Activated T-helper 2 cell treated with anti-CD3 and anti-CD28 coated beads, Interferon-gamma antibody, Interleukin-2, Interleukin-4, amounts not matched to agents 10 μg/mL and 5 μg/mL and 100 μg/mL, durations not matched to agents 14 hours and 24 hours and 36 hours (primary cell): ENCODE results near the gene ROBO4. TPM values are rescaled to one million over a fixed set of nuclear protein-coding genes. Genes with fewer than 3 reads are reported as not detected.

Source experiments
- DNase-seq: peaks from one replicate; pipeline ENCODE4 v3.0.0; 2021; ENCODE audit warnings: low spot score
- H3K27ac Mint-ChIP-seq: one replicate; pipeline ENCODE4 v1.8.0; 2021; ENCODE audit warnings: mixed read lengths
- H3K27me3 Mint-ChIP-seq: one replicate; pipeline ENCODE4 v1.8.0; 2021; ENCODE audit warnings: low read depth, mixed read lengths
- H3K36me3 Mint-ChIP-seq: one replicate; pipeline ENCODE4 v1.8.0; 2021; ENCODE audit warnings: low read depth, mixed read lengths
- H3K4me1 Mint-ChIP-seq: one replicate; pipeline ENCODE4 v1.8.0; 2021; ENCODE audit warnings: low read depth, mixed read lengths
- H3K4me3 Mint-ChIP-seq: one replicate; pipeline ENCODE4 v1.8.0; 2021; ENCODE audit warnings: low read depth, mild to moderate bottlenecking, moderate library complexity, mixed read lengths
- H3K9me3 Mint-ChIP-seq: one replicate; pipeline ENCODE4 v1.8.0; 2021; ENCODE audit warnings: mixed read lengths
- intact Hi-C: fragments of 100-400 bp; cut with micrococcal nuclease; formaldehyde crosslinking; loops from one replicate; pipeline ENCODE4 v1.15.1; 2023
- total RNA-seq: library from RNA; stranded (reverse); gene quantifications from 2 replicates; pipeline ENCODE4 v1.2.3, GENCODE V29; 2022

Gene ROBO4
- total RNA-seq, 1 donor from 2014 or later: not detected

- Mint-ChIP-seq H3K27me3 (peaks cover 60% of the 10 kb centered on the region), H3K9me3 (no peaks in the 10 kb centered on the region), H3K27ac (no peak overlapping the region), H3K4me1 (peaks cover 4% of the 10 kb centered on the region), H3K36me3 (no peaks in the 10 kb centered on the region), H3K4me3 (no peak overlapping the region)
- intact Hi-C loops: loop anchor here (10.0 kb wide), 1 partner anchor 1877 kb away; the partner anchor contains the start of gene BSX
- DNase-seq: no peak
These were observed 36.0 kb downstream of the ROBO4 start for GRCh38 chr11:124861670-124862069.

GRCh38 chr11:124859171-124859570 is 38.5 kb downstream of the ROBO4 start:
- H3K36me3 Mint-ChIP-seq: no peaks in the 10 kb centered on the region
- H3K27me3 Mint-ChIP-seq: peaks cover 39% of the 10 kb centered on the region
- no peaks in the 10 kb centered on the region for H3K9me3 Mint-ChIP-seq
- no peaks in the 10 kb centered on the region for H3K4me1 Mint-ChIP-seq
- H3K4me3 Mint-ChIP-seq: no peak overlapping the region
- H3K27ac Mint-ChIP-seq: no peak overlapping the region
- intact Hi-C loops: no loop called here
- DNase-seq: no peak

GRCh38 chr11:124846070-124846673 is 51.5 kb downstream of the ROBO4 start:
- H3K4me3 Mint-ChIP-seq: no peak overlapping the region
- H3K27me3 Mint-ChIP-seq: peaks cover 93% of the 10 kb centered on the region
- DNase-seq: no peak
- H3K27ac Mint-ChIP-seq: no peak overlapping the region
- H3K4me1 Mint-ChIP-seq: no peaks in the 10 kb centered on the region
- H3K36me3 Mint-ChIP-seq: no peaks in the 10 kb centered on the region
- H3K9me3 Mint-ChIP-seq: no peaks in the 10 kb centered on the region
- intact Hi-C loops: no loop called here

GRCh38 chr11:124844664-124845079 is 53.0 kb downstream of the ROBO4 start:
- no peaks in the 10 kb centered on the region for H3K36me3 Mint-ChIP-seq
- intact Hi-C loops: loop anchor here (5.0 kb wide), 1 partner anchor 1867 kb away; no protein-coding TSS in a partner anchor
- H3K4me3 Mint-ChIP-seq: no peak overlapping the region
- DNase-seq: no peak
- no peaks in the 10 kb centered on the region for H3K9me3 Mint-ChIP-seq
- no peak overlapping the region for H3K27ac Mint-ChIP-seq
- peaks cover 97% of the 10 kb centered on the region for H3K27me3 Mint-ChIP-seq
- peaks cover 3% of the 10 kb centered on the region for H3K4me1 Mint-ChIP-seq

GRCh38 chr11:124843616-124843910 is 54.1 kb downstream of the ROBO4 start:
- Mint-ChIP-seq H3K4me1 (peaks cover 3% of the 10 kb centered on the region), H3K4me3 (no peak overlapping the region), H3K27me3 (peaks cover 94% of the 10 kb centered on the region), H3K36me3 (no peaks in the 10 kb centered on the region), H3K9me3 (no peaks in the 10 kb centered on the region), H3K27ac (no peak overlapping the region)
- intact Hi-C loops: loop anchor here (1.0 to 5.0 kb wide), 2 partner anchors 21 to 1866 kb away; no protein-coding TSS in a partner anchor
- DNase-seq: no peak

- DNase-seq: no peak
- H3K4me1 Mint-ChIP-seq: peaks cover 5% of the 10 kb centered on the region
- intact Hi-C loops: loop anchor here (5.0 kb wide), 1 partner anchor 1865 kb away; no protein-coding TSS in a partner anchor
- H3K27me3 Mint-ChIP-seq: peaks cover 87% of the 10 kb centered on the region
- no peaks in the 10 kb centered on the region for H3K36me3 Mint-ChIP-seq
- no peak overlapping the region for H3K27ac Mint-ChIP-seq
- no peak overlapping the region for H3K4me3 Mint-ChIP-seq
- no peaks in the 10 kb centered on the region for H3K9me3 Mint-ChIP-seq
These were observed 55.4 kb downstream of the ROBO4 start for GRCh38 chr11:124842305-124842704.

- Mint-ChIP-seq H3K4me3 (no peak overlapping the region), H3K4me1 (peaks cover 8% of the 10 kb centered on the region), H3K27ac (no peak overlapping the region), H3K36me3 (no peaks in the 10 kb centered on the region), H3K27me3 (peaks cover 84% of the 10 kb centered on the region), H3K9me3 (no peaks in the 10 kb centered on the region)
- intact Hi-C loops: loop anchor here (5.0 kb wide), 1 partner anchor 1865 kb away; no protein-coding TSS in a partner anchor
- DNase-seq: no peak
These were observed 55.8 kb downstream of the ROBO4 start for GRCh38 chr11:124841840-124842239.

- peaks cover 81% of the 10 kb centered on the region for H3K27me3 Mint-ChIP-seq
- intact Hi-C loops: loop anchor here (5.0 kb wide), 1 partner anchor 1864 kb away; no protein-coding TSS in a partner anchor
- H3K27ac Mint-ChIP-seq: no peak overlapping the region
- no peaks in the 10 kb centered on the region for H3K9me3 Mint-ChIP-seq
- no peak overlapping the region for H3K4me3 Mint-ChIP-seq
- no peaks in the 10 kb centered on the region for H3K36me3 Mint-ChIP-seq
- DNase-seq: no peak
- H3K4me1 Mint-ChIP-seq: peaks cover 11% of the 10 kb centered on the region
These were observed 56.5 kb downstream of the ROBO4 start for GRCh38 chr11:124841201-124841600.

- H3K36me3 Mint-ChIP-seq: no peaks in the 10 kb centered on the region
- H3K27ac Mint-ChIP-seq: no peak overlapping the region
- peaks cover 14% of the 10 kb centered on the region for H3K4me1 Mint-ChIP-seq
- no peak for DNase-seq
- H3K9me3 Mint-ChIP-seq: no peaks in the 10 kb centered on the region
- peaks cover 78% of the 10 kb centered on the region for H3K27me3 Mint-ChIP-seq
- intact Hi-C loops: loop anchor here (5.0 kb wide), 1 partner anchor 1863 kb away; no protein-coding TSS in a partner anchor
- H3K4me3 Mint-ChIP-seq: no peak overlapping the region
These were observed 57.0 kb downstream of the ROBO4 start for GRCh38 chr11:124840666-124841065.

GRCh38 chr11:124839972-124840621 is 57.6 kb downstream of the ROBO4 start:
- peaks cover 77% of the 10 kb centered on the region for H3K27me3 Mint-ChIP-seq
- intact Hi-C loops: loop anchor here (5.0 kb wide), 2 partner anchors 423 to 1863 kb away; no protein-coding TSS in a partner anchor
- no peak overlapping the region for H3K27ac Mint-ChIP-seq
- DNase-seq: no peak
- no peaks in the 10 kb centered on the region for H3K9me3 Mint-ChIP-seq
- peak overlapping the region; percentile 1 for H3K4me3 Mint-ChIP-seq
- no peaks in the 10 kb centered on the region for H3K36me3 Mint-ChIP-seq
- peaks cover 14% of the 10 kb centered on the region for H3K4me1 Mint-ChIP-seq

- H3K27me3 Mint-ChIP-seq: peaks cover 69% of the 10 kb centered on the region
- no peak overlapping the region for H3K4me3 Mint-ChIP-seq
- intact Hi-C loops: loop anchor here (5.0 kb wide), 1 partner anchor 422 kb away; no protein-coding TSS in a partner anchor
- H3K9me3 Mint-ChIP-seq: no peaks in the 10 kb centered on the region
- H3K4me1 Mint-ChIP-seq: peaks cover 14% of the 10 kb centered on the region
- no peak overlapping the region for H3K27ac Mint-ChIP-seq
- no peaks in the 10 kb centered on the region for H3K36me3 Mint-ChIP-seq
- no peak for DNase-seq
These were observed 58.3 kb downstream of the ROBO4 start for GRCh38 chr11:124839128-124839971.

GRCh38 chr11:124838805-124839127 is 58.9 kb downstream of the ROBO4 start:
- peaks cover 14% of the 10 kb centered on the region for H3K4me1 Mint-ChIP-seq
- intact Hi-C loops: loop anchor here (5.0 kb wide), 1 partner anchor 421 kb away; no protein-coding TSS in a partner anchor
- H3K27ac Mint-ChIP-seq: no peak overlapping the region
- no peak for DNase-seq
- no peak overlapping the region for H3K4me3 Mint-ChIP-seq
- no peaks in the 10 kb centered on the region for H3K36me3 Mint-ChIP-seq
- no peaks in the 10 kb centered on the region for H3K9me3 Mint-ChIP-seq
- H3K27me3 Mint-ChIP-seq: peaks cover 67% of the 10 kb centered on the region
